GM12878 (cell line): Measurements from ENCODE around the gene TRAPPC2. TPM values are rescaled to one million over a fixed set of nuclear protein-coding genes. Genes with fewer than 3 reads are reported as not detected.

Experiments
- ATAC-seq: fragments of 200-7000 bp; cut with Tn5 transposase; 3 replicates; pipeline ENCODE4 v1.9.1; 2020; ENCODE audit warnings: mild to moderate bottlenecking, moderate library complexity
- BruUV-seq: library from RNA; stranded (reverse); fragments of 400-500 nt; replicated peaks from 2 replicates; lab custom pipeline; 2021; lab: Mats Ljungman, UMichigan
- CTCF ChIA-PET: fragments of 300-600 bp; sonication (Branson Sonifier 250); formaldehyde crosslinking; extraction: SDS; loops from one replicate; lab custom pipeline; 2021; ENCODE audit warnings: inconsistent platforms; lab: Yijun Ruan, JAX
- POLR2A ChIA-PET: fragments of 350-600 bp; formaldehyde crosslinking; extraction: SDS; loops from one replicate; lab custom pipeline; 2021; ENCODE audit warnings: inconsistent platforms; lab: Charles Lee
- RAD21 ChIA-PET: fragments of 300-600 bp; sonication (Branson Sonifier 250); formaldehyde crosslinking; loops from one replicate; lab custom pipeline; 2023; ENCODE audit warnings: antibody characterized with exemption; ENCODE audit not compliant: unreplicated experiment; lab: Charles Lee
- SMC1A ChIA-PET: fragments of 300-600 bp; sonication (Branson Sonifier 250); formaldehyde crosslinking; loops from one replicate; lab custom pipeline; 2023; ENCODE audit not compliant: unreplicated experiment, uncharacterized antibody; lab: Charles Lee
- DNase-seq: peaks from one replicate; pipeline ENCODE4 v3.0.0-alpha.2; 2011; ENCODE audit warnings: low read depth, low spot score
- FAIRE-seq: peaks from 3 replicates; lab custom pipeline; 2011; peaks lifted over from hg19 to GRCh38; lab: Jason Lieb, UNC
- H2AFZ ChIP-seq: 2 replicates; pipeline ENCODE4 v1.6.0; 2011; ENCODE audit warnings: low read depth, low read length, control low read depth; ENCODE audit not compliant: control insufficient read depth
- H3K27ac ChIP-seq: 2 replicates; pipeline ENCODE4 v1.5.1; 2011; ENCODE audit warnings: control low read depth; ENCODE audit not compliant: control insufficient read depth, insufficient read depth
- H3K27me3 ChIP-seq, 2 experiments: replicated peaks in 1 of 2; 2 replicates each; pipeline versions ENCODE4 v1.6.0 to v1.6.1; 2011; ENCODE audit warnings: low read length in 1 of 2; ENCODE audit not compliant: control insufficient read depth in 2 of 2, insufficient read depth in 2 of 2
- H3K36me3 ChIP-seq, 2 experiments: 2 replicates each; pipeline ENCODE4 v1.5.1; 2011; ENCODE audit warnings: low read length in 1 of 2; ENCODE audit not compliant: control insufficient read depth in 2 of 2, insufficient read depth in 2 of 2
- H3K4me1 ChIP-seq: 2 replicates; pipeline ENCODE4 v1.6.1; 2011; ENCODE audit warnings: mild to moderate bottlenecking, low read length, moderate library complexity, mixed read lengths; ENCODE audit not compliant: control insufficient read depth, insufficient read depth
- H3K4me2 ChIP-seq: 2 replicates; pipeline ENCODE4 v1.6.0; 2011; ENCODE audit warnings: control low read depth; ENCODE audit not compliant: control insufficient read depth, insufficient read depth
- H3K4me3 ChIP-seq: fragments of 200-600 bp; sonication (generic); 2 replicates; pipeline ENCODE4 v1.5.1; 2016
- H3K79me2 ChIP-seq: 2 replicates; pipeline ENCODE4 v1.6.0; 2011; ENCODE audit warnings: low read length; ENCODE audit not compliant: control insufficient read depth, insufficient read depth
- H3K9ac ChIP-seq: 2 replicates; pipeline ENCODE4 v1.8.0; 2011; ENCODE audit warnings: low read length, control low read depth, mixed read lengths; ENCODE audit not compliant: control insufficient read depth, insufficient read depth
- H3K9me3 ChIP-seq: replicated peaks from 3 replicates; pipeline ENCODE4 v1.5.1; 2011; ENCODE audit warnings: mild to moderate bottlenecking, low read length; ENCODE audit not compliant: control insufficient read depth, insufficient read depth
- H4K20me1 ChIP-seq: 2 replicates; pipeline ENCODE4 v1.6.0; 2011; ENCODE audit not compliant: control insufficient read depth, insufficient read depth
- BCL3 ChIP-seq: IDR thresholded peaks from 2 replicates; pipeline ENCODE4 v1.6.1; 2011; ENCODE audit warnings: borderline replicate concordance, low read depth, mild to moderate bottlenecking, moderate library complexity, low read length; ENCODE audit not compliant: insufficient read depth, poor library complexity, severe bottlenecking
- HDAC2 ChIP-seq: fragments of 200-600 bp; sonication (generic); IDR thresholded peaks from 2 replicates; pipeline ENCODE4 v1.6.1; 2017
- MXI1 ChIP-seq: fragments of 150-350 bp; IDR thresholded peaks from 2 replicates; pipeline ENCODE4 v1.6.1; 2011; ENCODE audit warnings: low read depth, mild to moderate bottlenecking, inconsistent platforms, low read length, improper control_type of control experiment
- RELA ChIP-seq: fragments of 450-650 bp; IDR thresholded peaks from 2 replicates; pipeline ENCODE4 v1.8.0; 2014; ENCODE audit warnings: borderline replicate concordance; ENCODE audit not compliant: partially characterized antibody
- SIN3A ChIP-seq: IDR thresholded peaks from 2 replicates; pipeline ENCODE4 v1.6.1; 2012; ENCODE audit warnings: low read depth, low read length, improper control_type of control experiment
- in situ Hi-C: fragments of 300-500 bp; cut with MboI; formaldehyde crosslinking; loops from 9 replicates; pipeline ENCODE4 v1.14.3; 2018; ENCODE audit warnings: mixed read lengths
- intact Hi-C: fragments of 100-400 bp; cut with micrococcal nuclease; formaldehyde crosslinking; loops from one replicate; pipeline ENCODE4 v1.14.2; 2022; ENCODE audit not compliant: unreplicated experiment
- polyA plus RNA-seq, 11 experiments: library from polyadenylated mRNA; depleted of rRNA in 4 of 11; unstranded in 6 of 11; stranded (reverse) in 5 of 11; fragments of >200 nt; fragmentation: Nextera tagmentation in 4 of 11; fragmentation: Illumina TruSeq in 1 of 11; extraction: Ambion mirVana in 4 of 11; extraction: Trizol in 1 of 11; gene quantifications; 1 replicate in 1 of 11; 2 replicates in 10 of 11; pipeline versions ENCODE4 v1.2.1 to v1.2.3, GENCODE V29; 2011 to 2016; ENCODE audit warnings: inconsistent platforms in 2 of 11, missing spikeins in 2 of 11, low read depth in 1 of 11
- total RNA-seq, 4 experiments: library from RNA; depleted of rRNA in 3 of 4; stranded (reverse); fragments of >200 nt in 3 of 4; fragmentation: Illumina TruSeq in 1 of 4; extraction: Trizol in 1 of 4; gene quantifications; 2 replicates each; pipeline versions ENCODE4 v1.2.1 to v1.2.3, GENCODE V29; 2013 to 2021

The TRAPPC2 gene
- total and polyA plus RNA-seq, 10 of the 15 experiments (the other 5 are each of a cell fraction or from before 2014, with no cell fraction given) = 12.4 to 28.4 (median 21.3) TPM

DNA sequence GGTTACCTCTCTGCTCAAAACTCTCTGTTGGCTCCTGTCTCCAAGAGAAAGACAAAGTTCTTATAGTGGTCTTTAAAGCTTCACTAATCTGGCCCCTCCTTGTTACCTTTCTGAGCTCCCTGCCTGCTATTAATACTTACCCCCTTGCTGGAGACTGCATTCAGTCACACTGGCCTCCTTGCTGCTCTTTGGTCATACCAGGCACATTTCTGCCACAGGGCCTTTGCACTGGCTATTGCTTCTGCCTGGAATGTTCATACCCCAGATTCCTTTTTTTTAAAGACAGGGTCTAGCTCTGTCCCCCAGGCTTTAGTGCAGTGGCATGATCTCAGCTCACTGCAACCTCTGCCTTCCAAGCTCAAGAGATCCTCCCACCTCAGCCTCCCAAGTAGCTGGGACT is 61.4 kb downstream of the TRAPPC2 start:
- H2AFZ ChIP-seq = no peak overlapping the region
- no peak overlapping the region for H3K9ac ChIP-seq
- ChIA-PET POLR2A (interaction anchor here (0.7 to 1.1 kb wide), 3 partner anchors 12 to 17 kb away, joined by 3 to 4 read pairs (median 3); partner anchors contain the start of gene RAB9A), SMC1A (interaction anchor here (0.6 to 1.2 kb wide), 4 partner anchors 12 to 25 kb away, joined by 3 to 4 read pairs (median 3); no protein-coding TSS in a partner anchor), RAD21 (interaction anchor here (0.7 to 1.0 kb wide), 3 partner anchors 12 to 23 kb away, joined by 3 to 4 read pairs (median 4); no protein-coding TSS in a partner anchor), CTCF (interaction anchor here (1.3 kb wide), 1 partner anchor 15 kb away, joined by 4 read pairs; no protein-coding TSS in a partner anchor)
- FAIRE-seq = no peak
- no peak overlapping the region for H3K4me2 ChIP-seq
- ATAC-seq = no peak
- H3K79me2 ChIP-seq = peaks cover 5% of the 10 kb centered on the region; the same call in 1 of the 2 replicates
- no peaks in the 10 kb centered on the region for H3K27me3 ChIP-seq
- no peak overlapping the region for H3K27ac ChIP-seq
- no peak for TF ChIP-seq RELA
- TF ChIP-seq SIN3A = no peak
- TF ChIP-seq MXI1 = no peak
- no peak for TF ChIP-seq BCL3
- no peak for TF ChIP-seq HDAC2
- in situ Hi-C loops = loop anchor here (25.0 kb wide), 1 partner anchor 711 kb away; no protein-coding TSS in a partner anchor
- H4K20me1 ChIP-seq = no peaks in the 10 kb centered on the region
- H3K9me3 ChIP-seq = no peaks in the 10 kb centered on the region
- H3K4me1 ChIP-seq = peaks cover 28% of the 10 kb centered on the region
- no peak overlapping the region for H3K4me3 ChIP-seq
- no TSS peak for BruUV-seq
- H3K36me3 ChIP-seq = no peaks in the 10 kb centered on the region
- DNase-seq = no peak
- intact Hi-C loops = loop anchor here (5.0 kb wide), 1 partner anchor 586 kb away; no protein-coding TSS in a partner anchor
